PC-3 (cell line): Measurements from ENCODE around the gene RPE. TPM values are rescaled to one million over a fixed set of nuclear protein-coding genes. Genes with fewer than 3 reads are reported as not detected.

ENCODE experiments used
- ATAC-seq: fragments of 200-7000 bp; cut with Tn5 transposase; 2 replicates; pipeline ENCODE4 v1.9.1; 2020; ENCODE audit warnings: mild to moderate bottlenecking, moderate library complexity
- BruUV-seq: library from RNA; stranded (reverse); fragments of 400-500 nt; replicated peaks from 2 replicates; lab custom pipeline; 2021; lab: Mats Ljungman, UMichigan
- CTCF ChIA-PET: fragments of 300-600 bp; sonication (Branson Sonifier 250); formaldehyde crosslinking; loops from one replicate; lab custom pipeline; 2022; ENCODE audit warnings: antibody characterized with exemption; lab: Charles Lee
- POLR2A ChIA-PET: fragments of 300-600 bp; sonication (Branson Sonifier 250); formaldehyde crosslinking; loops from one replicate; lab custom pipeline; 2022; ENCODE audit warnings: antibody characterized with exemption; ENCODE audit not compliant: unreplicated experiment; lab: Charles Lee
- DNase-seq: peaks from one replicate; pipeline ENCODE4 v3.0.0-alpha.2; 2015
- H2AFZ ChIP-seq: fragments of 300-600 bp; sonication (generic); 2 replicates; pipeline ENCODE4 v1.6.0; 2016; ENCODE audit warnings: antibody characterized with exemption, low read length
- H3F3A ChIP-seq: fragments of 300-600 bp; sonication (generic); one replicate; pipeline ENCODE4 v1.6.0; 2017; ENCODE audit warnings: antibody characterized with exemption, low read length, control low read depth, mild to moderate bottlenecking; ENCODE audit not compliant: unreplicated experiment
- H3K27ac ChIP-seq: fragments of 300-600 bp; sonication (generic); 2 replicates; pipeline ENCODE4 v1.5.1; 2016; ENCODE audit warnings: mild to moderate bottlenecking, low read length
- H3K27me3 ChIP-seq: fragments of 300-600 bp; sonication (generic); 2 replicates; pipeline ENCODE4 v1.6.1; 2016; ENCODE audit warnings: low read length, mixed read lengths
- H3K36me3 ChIP-seq: fragments of 300-600 bp; sonication (generic); 2 replicates; pipeline ENCODE4 v1.6.1; 2016; ENCODE audit warnings: low read depth, mixed run types, low read length, mixed read lengths
- H3K4me1 ChIP-seq: fragments of 300-600 bp; sonication (generic); 2 replicates; pipeline ENCODE4 v1.5.1; 2016; ENCODE audit warnings: low read length; ENCODE audit not compliant: insufficient read depth
- H3K4me2 ChIP-seq: fragments of 300-600 bp; sonication (generic); 2 replicates; pipeline ENCODE4 v1.6.0; 2016; ENCODE audit warnings: low read length
- H3K4me3 ChIP-seq: fragments of 300-600 bp; sonication (generic); 2 replicates; pipeline ENCODE4 v1.5.1; 2016; ENCODE audit warnings: mild to moderate bottlenecking, low read length, mixed read lengths
- H3K79me2 ChIP-seq: fragments of 300-600 bp; sonication (generic); 2 replicates; pipeline ENCODE4 v1.6.1; 2017; ENCODE audit warnings: low read length, mixed read lengths
- H3K9ac ChIP-seq: fragments of 300-600 bp; sonication (generic); 2 replicates; pipeline ENCODE4 v1.6.0; 2016; ENCODE audit warnings: mild to moderate bottlenecking, low read length
- H3K9me2 ChIP-seq: fragments of 300-600 bp; sonication (generic); replicated peaks from 2 replicates; pipeline ENCODE4 v1.6.1; 2016; ENCODE audit warnings: mixed run types, low read length, mixed read lengths
- H3K9me3 ChIP-seq: fragments of 300-600 bp; sonication (generic); 2 replicates; pipeline ENCODE4 v1.6.1; 2016; ENCODE audit warnings: low read length, mixed read lengths
- H4K20me1 ChIP-seq: fragments of 300-600 bp; sonication (generic); 2 replicates; pipeline ENCODE4 v1.6.1; 2016; ENCODE audit warnings: low read length, mixed read lengths
- CTCF ChIP-seq: fragments of 300-600 bp; sonication (generic); conservative IDR thresholded peaks from 2 replicates; pipeline ENCODE4 v1.5.1; 2017; ENCODE audit warnings: antibody characterized with exemption, low read depth, mild to moderate bottlenecking, low read length
- EZH2 ChIP-seq: fragments of 300-600 bp; sonication (generic); IDR thresholded peaks from one replicate; pipeline ENCODE4 v1.6.1; 2017; ENCODE audit warnings: antibody characterized with exemption, mild to moderate bottlenecking, low read length; ENCODE audit not compliant: unreplicated experiment
- EZH2phosphoT487 ChIP-seq: fragments of 300-600 bp; sonication (generic); IDR thresholded peaks from 2 replicates; pipeline ENCODE4 v1.6.1; 2018; ENCODE audit warnings: mild to moderate bottlenecking, antibody characterized with exemption, low read length, borderline replicate concordance
- intact Hi-C: fragments of 100-400 bp; cut with micrococcal nuclease; formaldehyde crosslinking; loops from 2 replicates; pipeline ENCODE4 v1.9.0; 2023
- total RNA-seq: library from RNA; depleted of rRNA; stranded (reverse); fragments of >200 nt; gene quantifications from 2 replicates; pipeline ENCODE4 v1.2.3, GENCODE V29; 2014

Gene RPE
- total RNA-seq, 1 experiment from 2014 or later, result 60.5 TPM

- ChIA-PET CTCF (no interaction called here), POLR2A (no interaction called here)
- Histone ChIP-seq H3K79me2 (peaks cover 99% of the 10 kb centered on the region), H3K4me3 (no peak overlapping the region), H3K9me3 (no peaks in the 10 kb centered on the region), H3K9ac (no peak overlapping the region), H3K4me1 (peaks cover 17% of the 10 kb centered on the region), H3K27me3 (no peaks in the 10 kb centered on the region), H3K27ac (no peak overlapping the region), H3K9me2 (no peaks in the 10 kb centered on the region), H3F3A (no peaks in the 10 kb centered on the region), H3K36me3 (peaks cover 37% of the 10 kb centered on the region), H2AFZ (no peak overlapping the region), H3K4me2 (no peak overlapping the region), H4K20me1 (peaks cover 69% of the 10 kb centered on the region)
- peak; percentile 17 for DNase-seq
- ATAC-seq, result peak; percentile 50
- intact Hi-C loops, result no loop called here
- BruUV-seq, result no TSS peak
- TF ChIP-seq EZH2phosphoT487 (no peak), EZH2 (no peak), CTCF (no peak)
Observed at GRCh38 chr2:210007895-210008294, 5.5 kb downstream of the RPE start.

- H3F3A ChIP-seq, result no peaks in the 10 kb centered on the region
- intact Hi-C loops, result no loop called here
- ChIA-PET POLR2A (no interaction called here), CTCF (no interaction called here)
- DNase-seq, result no peak
- no peak for TF ChIP-seq CTCF
- no peak for TF ChIP-seq EZH2
- no peak for TF ChIP-seq EZH2phosphoT487
- no TSS peak for BruUV-seq
- H3K9me3 ChIP-seq, result no peaks in the 10 kb centered on the region
- peaks cover 96% of the 10 kb centered on the region for H3K79me2 ChIP-seq
- no peak overlapping the region for H3K9ac ChIP-seq
- H3K4me3 ChIP-seq, result no peak overlapping the region
- H4K20me1 ChIP-seq, result peaks cover 65% of the 10 kb centered on the region
- H3K4me1 ChIP-seq, result peaks cover 8% of the 10 kb centered on the region
- no peak overlapping the region for H2AFZ ChIP-seq
- H3K36me3 ChIP-seq, result peaks cover 42% of the 10 kb centered on the region
- no peak overlapping the region for H3K27ac ChIP-seq
- H3K4me2 ChIP-seq, result no peak overlapping the region
- no peak for ATAC-seq
- H3K27me3 ChIP-seq, result no peaks in the 10 kb centered on the region
- H3K9me2 ChIP-seq, result no peaks in the 10 kb centered on the region
Observed at GRCh38 chr2:210009126-210009525, 6.7 kb downstream of the RPE start.

DNA sequence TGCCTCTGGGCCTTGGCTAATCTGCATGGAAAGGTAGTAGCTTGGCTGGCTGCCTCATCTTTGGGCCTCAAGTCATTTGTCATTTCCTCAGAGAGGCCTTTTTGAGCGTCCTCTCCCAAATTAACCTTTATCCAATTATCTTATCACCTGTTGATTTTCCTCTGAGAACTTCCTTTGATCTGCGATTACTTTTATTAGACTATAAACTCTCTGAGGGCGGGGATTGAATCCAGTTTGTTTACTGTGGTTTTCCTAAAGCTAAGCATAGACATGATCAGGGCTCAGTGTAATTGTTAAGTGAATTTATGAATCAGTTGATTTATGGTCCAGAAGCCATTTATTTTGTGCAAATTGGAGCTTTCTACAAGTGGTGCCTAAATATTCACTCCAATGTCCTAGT, 7.5 kb downstream of the RPE start:
- Histone ChIP-seq H3K4me1 (peaks cover 3% of the 10 kb centered on the region; the same call in 1 of the 2 replicates), H3K4me3 (no peak overlapping the region), H3K9me2 (no peaks in the 10 kb centered on the region), H3K9me3 (no peaks in the 10 kb centered on the region), H3K9ac (no peak overlapping the region), H3K27me3 (no peaks in the 10 kb centered on the region), H3K79me2 (peaks cover 89% of the 10 kb centered on the region), H3K4me2 (no peak overlapping the region), H3K27ac (no peak overlapping the region), H3K36me3 (peaks cover 43% of the 10 kb centered on the region), H3F3A (no peaks in the 10 kb centered on the region), H2AFZ (no peak overlapping the region), H4K20me1 (peaks cover 65% of the 10 kb centered on the region)
- ATAC-seq, result no peak
- CTCF ChIA-PET, result no interaction called here
- TF ChIP-seq CTCF (no peak), EZH2 (no peak), EZH2phosphoT487 (no peak)
- no TSS peak for BruUV-seq
- intact Hi-C loops, result no loop called here
- no peak for DNase-seq
- POLR2A ChIA-PET, result no interaction called here
